ENCODE data around the gene ACSL1. TPM values are rescaled to one million over a fixed set of nuclear protein-coding genes. Genes with fewer than 3 reads are reported as not detected.

Gene ACSL1
- total RNA-seq, 1 donor from 2014 or later: 4.3 TPM

DNA sequence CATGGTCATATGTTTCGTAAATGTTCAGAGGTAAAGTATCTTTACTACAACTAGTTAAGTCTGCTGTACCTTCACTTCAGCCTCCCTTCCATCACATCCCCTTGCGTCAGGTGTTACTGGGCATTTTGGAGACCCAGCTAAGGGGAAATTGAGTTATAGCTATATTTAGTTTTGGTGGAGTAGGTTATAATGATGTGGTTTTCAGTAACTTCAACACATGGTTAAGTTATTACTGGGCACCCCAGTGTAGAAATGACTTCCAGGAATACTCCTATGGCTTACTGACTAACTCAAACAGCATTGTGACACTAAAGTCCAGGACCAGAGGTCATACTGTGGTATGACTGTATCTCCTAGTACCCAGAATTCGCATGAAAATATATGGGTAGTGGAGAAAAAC lies 23.4 kb upstream of the ACSL1 start:
- DNase-seq (ENCODE audit: low spot score): no peak
- Mint-ChIP-seq H3K27me3 (ENCODE audit: unreplicated experiment) (no peaks in the 10 kb centered on the region), H3K36me3 (ENCODE audit: low read depth, unreplicated experiment) (no peaks in the 10 kb centered on the region), H3K4me3 (ENCODE audit: unreplicated experiment) (no peak overlapping the region), H3K4me1 (ENCODE audit: unreplicated experiment) (no peaks in the 10 kb centered on the region), H3K27ac (ENCODE audit: unreplicated experiment) (no peak overlapping the region), H3K9me3 (ENCODE audit: unreplicated experiment) (no peaks in the 10 kb centered on the region)
- TF ChIP-seq, protein P1, sequence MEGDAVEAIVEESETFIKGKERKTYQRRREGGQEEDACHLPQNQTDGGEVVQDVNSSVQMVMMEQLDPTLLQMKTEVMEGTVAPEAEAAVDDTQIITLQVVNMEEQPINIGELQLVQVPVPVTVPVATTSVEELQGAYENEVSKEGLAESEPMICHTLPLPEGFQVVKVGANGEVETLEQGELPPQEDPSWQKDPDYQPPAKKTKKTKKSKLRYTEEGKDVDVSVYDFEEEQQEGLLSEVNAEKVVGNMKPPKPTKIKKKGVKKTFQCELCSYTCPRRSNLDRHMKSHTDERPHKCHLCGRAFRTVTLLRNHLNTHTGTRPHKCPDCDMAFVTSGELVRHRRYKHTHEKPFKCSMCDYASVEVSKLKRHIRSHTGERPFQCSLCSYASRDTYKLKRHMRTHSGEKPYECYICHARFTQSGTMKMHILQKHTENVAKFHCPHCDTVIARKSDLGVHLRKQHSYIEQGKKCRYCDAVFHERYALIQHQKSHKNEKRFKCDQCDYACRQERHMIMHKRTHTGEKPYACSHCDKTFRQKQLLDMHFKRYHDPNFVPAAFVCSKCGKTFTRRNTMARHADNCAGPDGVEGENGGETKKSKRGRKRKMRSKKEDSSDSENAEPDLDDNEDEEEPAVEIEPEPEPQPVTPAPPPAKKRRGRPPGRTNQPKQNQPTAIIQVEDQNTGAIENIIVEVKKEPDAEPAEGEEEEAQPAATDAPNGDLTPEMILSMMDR (IDR thresholded peaks at IDR 0.05; ENCODE audit: unreplicated experiment): no peak

DNA sequence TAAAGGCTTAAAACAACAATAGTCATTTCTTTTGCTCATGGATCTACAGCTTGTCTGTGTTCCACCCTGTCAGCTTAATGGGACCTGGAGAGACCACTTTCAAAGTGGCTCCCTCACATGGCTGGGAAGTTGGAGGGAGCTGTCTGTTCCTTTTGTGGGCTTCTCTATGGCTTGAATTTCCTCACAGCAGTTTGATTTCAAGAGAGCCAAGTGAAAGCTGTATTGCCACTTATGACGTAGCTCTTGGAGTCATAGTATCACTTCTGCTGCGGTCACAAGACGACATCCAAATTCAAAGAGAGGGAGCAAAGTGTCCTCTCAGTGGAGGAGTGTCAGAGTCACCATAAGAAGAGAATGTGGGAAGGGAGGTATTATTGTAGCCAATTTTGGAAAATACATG lies 22.7 kb upstream of the ACSL1 start:
- Mint-ChIP-seq H3K27ac (ENCODE audit: unreplicated experiment) (no peak overlapping the region), H3K4me3 (ENCODE audit: unreplicated experiment) (no peak overlapping the region), H3K4me1 (ENCODE audit: unreplicated experiment) (no peaks in the 10 kb centered on the region), H3K36me3 (ENCODE audit: low read depth, unreplicated experiment) (no peaks in the 10 kb centered on the region), H3K27me3 (ENCODE audit: unreplicated experiment) (no peaks in the 10 kb centered on the region), H3K9me3 (ENCODE audit: unreplicated experiment) (no peaks in the 10 kb centered on the region)
- TF ChIP-seq, protein P1 (IDR thresholded peaks at IDR 0.05; ENCODE audit: unreplicated experiment): no peak
- no peak for DNase-seq (ENCODE audit: low spot score)

DNA sequence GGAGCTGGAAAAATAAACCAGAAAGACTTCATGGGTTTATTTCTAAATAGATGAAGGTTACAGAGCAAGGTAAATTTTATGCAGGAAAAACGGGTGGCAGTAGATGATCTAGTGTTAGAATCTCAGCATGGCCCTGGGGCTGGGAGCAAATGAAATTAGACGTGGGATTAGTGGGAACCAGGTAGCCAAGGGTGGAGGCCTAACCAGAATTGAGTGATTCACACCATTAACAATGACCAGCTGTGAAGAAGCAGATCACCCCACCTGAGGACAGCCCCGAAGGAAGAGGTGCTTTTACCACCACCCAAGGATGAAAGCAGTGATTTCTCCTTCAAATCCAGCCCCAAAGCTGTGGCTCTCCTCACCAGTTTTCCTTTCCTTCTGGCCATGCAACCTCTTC lies 20.8 kb upstream of the ACSL1 start:
- no peak overlapping the region for H3K27ac Mint-ChIP-seq (ENCODE audit: unreplicated experiment)
- H3K4me3 Mint-ChIP-seq (ENCODE audit: unreplicated experiment): no peak overlapping the region
- TF ChIP-seq, protein P1 (IDR thresholded peaks at IDR 0.05; ENCODE audit: unreplicated experiment): no peak
- no peaks in the 10 kb centered on the region for H3K36me3 Mint-ChIP-seq (ENCODE audit: low read depth, unreplicated experiment)
- no peaks in the 10 kb centered on the region for H3K4me1 Mint-ChIP-seq (ENCODE audit: unreplicated experiment)
- DNase-seq (ENCODE audit: low spot score): no peak
- no peaks in the 10 kb centered on the region for H3K9me3 Mint-ChIP-seq (ENCODE audit: unreplicated experiment)
- no peaks in the 10 kb centered on the region for H3K27me3 Mint-ChIP-seq (ENCODE audit: unreplicated experiment)

DNA sequence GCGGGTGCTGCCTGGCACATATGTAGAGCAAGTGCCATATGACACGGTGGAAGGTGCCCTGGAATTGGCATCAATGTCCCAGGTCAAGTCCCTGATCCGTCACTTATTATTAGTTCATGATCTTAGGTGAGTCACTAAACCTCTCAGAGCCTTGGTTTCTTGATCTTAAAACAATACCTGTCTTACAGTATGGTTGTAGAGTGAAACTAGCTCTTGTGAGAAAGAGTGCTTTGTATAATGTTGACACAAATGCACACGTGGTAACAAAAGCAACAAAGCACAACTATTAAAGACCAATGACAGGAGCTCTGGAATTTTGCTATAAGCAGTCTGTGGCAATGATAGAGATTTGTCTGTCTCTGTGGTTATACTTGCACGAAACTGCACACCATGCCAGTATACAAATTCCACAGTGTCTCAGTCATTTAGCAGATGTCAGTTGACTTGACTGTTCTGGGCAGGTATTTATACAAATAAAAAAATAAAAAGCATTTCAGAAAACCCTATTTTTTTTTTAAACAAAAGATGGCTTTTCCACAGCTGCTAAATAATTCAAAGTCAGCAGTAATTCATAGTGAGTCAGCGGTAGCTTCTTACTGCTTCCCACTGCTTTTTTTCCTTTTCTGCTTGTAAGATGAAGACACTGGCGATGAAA lies 19.7 kb upstream of the ACSL1 start:
- Mint-ChIP-seq H3K36me3 (ENCODE audit: low read depth, unreplicated experiment) (no peaks in the 10 kb centered on the region), H3K9me3 (ENCODE audit: unreplicated experiment) (no peaks in the 10 kb centered on the region), H3K4me3 (ENCODE audit: unreplicated experiment) (no peak overlapping the region), H3K27me3 (ENCODE audit: unreplicated experiment) (peaks cover 3% of the 10 kb centered on the region), H3K4me1 (ENCODE audit: unreplicated experiment) (no peaks in the 10 kb centered on the region), H3K27ac (ENCODE audit: unreplicated experiment) (no peak overlapping the region)
- no peak for DNase-seq (ENCODE audit: low spot score)
- TF ChIP-seq, protein P1 (IDR thresholded peaks at IDR 0.05; ENCODE audit: unreplicated experiment): no peak

DNA sequence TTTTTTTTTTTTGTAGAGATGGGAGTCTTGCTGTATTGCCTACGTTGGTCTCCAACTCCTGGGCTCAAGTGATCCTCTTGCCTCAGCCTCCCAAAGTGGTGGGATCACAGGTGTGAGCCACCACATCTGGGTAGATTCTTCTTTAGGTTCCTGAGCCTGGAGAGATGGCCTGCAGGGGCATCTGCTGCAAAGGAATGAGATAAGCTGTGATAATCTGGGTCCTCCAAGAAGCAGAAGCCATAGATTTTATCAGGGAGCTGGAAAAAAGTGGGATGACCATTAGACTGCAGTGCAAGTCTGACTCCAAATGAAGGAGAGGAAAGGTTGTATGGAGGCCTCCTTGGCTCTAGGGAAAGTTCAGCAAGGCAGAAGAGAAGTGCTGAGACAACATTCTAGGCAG lies 19.0 kb upstream of the ACSL1 start:
- H3K27me3 Mint-ChIP-seq (ENCODE audit: unreplicated experiment): peaks cover 3% of the 10 kb centered on the region
- H3K36me3 Mint-ChIP-seq (ENCODE audit: low read depth, unreplicated experiment): no peaks in the 10 kb centered on the region
- no peak overlapping the region for H3K27ac Mint-ChIP-seq (ENCODE audit: unreplicated experiment)
- no peak for DNase-seq (ENCODE audit: low spot score)
- no peak overlapping the region for H3K4me3 Mint-ChIP-seq (ENCODE audit: unreplicated experiment)
- no peaks in the 10 kb centered on the region for H3K4me1 Mint-ChIP-seq (ENCODE audit: unreplicated experiment)
- TF ChIP-seq, protein P1 (IDR thresholded peaks at IDR 0.05; ENCODE audit: unreplicated experiment): no peak
- no peaks in the 10 kb centered on the region for H3K9me3 Mint-ChIP-seq (ENCODE audit: unreplicated experiment)
